Glomerular endothelial cell (primary cell): ENCODE measurements around the gene TUG1. TPM values are rescaled to one million over a fixed set of nuclear protein-coding genes. Genes with fewer than 3 reads are reported as not detected.

ENCODE experiments used
- DNase-seq: peaks from one replicate; pipeline ENCODE4 v3.0.0-alpha.2; 2011; ENCODE audit warnings: low read depth, low spot score; ENCODE audit errors: extremely low read depth
- total RNA-seq: library from RNA; depleted of rRNA; stranded (reverse); fragments of >200 nt; gene quantifications from 2 replicates; pipeline ENCODE4 v1.2.3, GENCODE V29; 2015

TUG1 gene
- 75.1 and 84.8 TPM in 2 replicates for total RNA-seq

GRCh38 chr22:30968924-30969531, at the start of gene TUG1:
TUG1 (plus strand) TSS chr22:30969265.
- peak; percentile 72 for DNase-seq

DNA sequence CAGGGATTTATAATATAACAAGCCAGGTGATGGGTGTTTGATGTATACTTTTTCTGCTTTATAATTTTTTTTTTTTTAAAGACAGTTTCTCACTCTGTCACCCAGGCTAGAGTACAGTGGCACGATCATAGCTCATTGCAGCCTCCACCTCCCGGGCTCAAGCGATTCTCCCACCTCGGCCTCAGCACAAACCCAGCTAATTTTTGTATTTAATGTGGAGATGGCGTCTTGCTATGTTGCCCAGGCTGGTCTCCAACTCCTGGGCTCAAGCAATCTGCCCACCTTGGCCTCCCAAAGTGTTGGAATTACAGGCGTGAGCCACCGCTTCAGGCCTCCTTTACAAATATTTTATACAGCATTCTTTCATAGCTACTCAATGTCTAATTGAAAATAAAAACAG, 49.1 kb upstream of the TUG1 start:
- no peak for DNase-seq

- DNase-seq: no peak
Observed at GRCh38 chr22:30920407-30920806, 48.7 kb upstream of the TUG1 start.

GRCh38 chr22:30921108-30921507, 48.0 kb upstream of the TUG1 start:
- DNase-seq: no peak

DNA sequence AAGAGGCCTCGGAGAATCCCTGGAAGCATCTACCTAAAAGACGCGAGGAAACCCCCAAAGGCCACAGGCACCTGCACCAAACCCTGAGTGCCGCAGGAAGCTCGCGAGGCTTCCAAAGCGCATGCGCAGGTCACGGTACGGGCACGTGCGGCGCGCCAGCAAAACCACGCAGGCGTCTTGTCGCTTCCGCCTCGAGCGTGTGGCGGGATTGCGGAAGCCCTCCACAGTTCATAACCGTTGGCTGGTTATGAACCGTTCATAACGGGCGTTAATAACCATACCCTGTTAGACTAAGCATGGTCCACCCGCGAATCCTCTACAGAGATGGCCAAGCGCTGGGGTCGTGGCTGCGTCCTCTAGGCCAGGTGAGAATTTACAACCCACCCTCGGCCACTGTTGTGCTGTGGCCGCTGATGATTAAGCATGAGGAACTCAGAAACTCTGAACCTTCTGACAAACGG, 46.9 kb upstream of the TUG1 start:
- DNase-seq: no peak

- DNase-seq: no peak
Observed at GRCh38 chr22:30923168-30923900, 45.7 kb upstream of the TUG1 start.

- DNase-seq: no peak
Observed at GRCh38 chr22:30925667-30926066, 43.4 kb upstream of the TUG1 start.

DNA sequence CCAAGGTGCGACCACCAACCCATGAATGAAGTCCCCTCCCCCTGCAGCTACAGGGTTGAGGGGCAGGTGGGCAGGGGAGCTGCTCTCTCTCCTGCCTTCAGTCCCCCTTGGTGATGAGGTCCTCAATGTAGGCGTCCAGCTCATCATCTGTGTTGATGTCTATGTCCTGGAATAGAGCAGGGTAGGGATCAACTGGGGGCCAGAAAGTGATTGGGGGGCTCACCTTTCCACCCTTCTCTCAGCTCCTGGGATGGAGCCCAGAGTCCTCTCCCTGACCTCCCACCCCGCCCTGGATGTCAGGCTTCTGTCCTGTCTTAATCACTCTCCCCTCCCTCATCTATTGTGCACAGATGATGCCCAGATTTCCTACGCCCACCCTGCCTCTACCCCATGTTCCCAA, 42.4 kb upstream of the TUG1 start:
- no peak for DNase-seq

DNA sequence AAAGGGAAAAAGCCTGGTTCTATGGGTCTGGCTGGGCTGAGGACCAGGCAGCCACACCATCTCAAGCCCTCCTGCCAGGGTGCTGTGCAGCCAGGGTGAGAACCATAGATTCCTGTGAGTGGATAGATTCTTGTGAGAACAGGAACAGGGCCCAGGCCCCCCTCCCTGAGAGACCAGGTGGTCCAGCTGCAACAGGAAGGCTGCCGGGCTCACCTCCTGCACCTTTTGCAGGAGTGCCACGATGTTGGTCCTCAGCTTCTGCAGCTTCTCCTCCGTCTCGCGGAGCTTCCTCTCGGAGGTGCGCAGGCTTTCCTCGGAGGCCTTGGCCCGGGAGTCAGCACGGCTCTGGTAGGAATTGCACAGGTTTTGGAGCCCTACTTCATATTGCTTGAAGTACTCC, 41.3 kb upstream of the TUG1 start:
- no peak for DNase-seq

DNA sequence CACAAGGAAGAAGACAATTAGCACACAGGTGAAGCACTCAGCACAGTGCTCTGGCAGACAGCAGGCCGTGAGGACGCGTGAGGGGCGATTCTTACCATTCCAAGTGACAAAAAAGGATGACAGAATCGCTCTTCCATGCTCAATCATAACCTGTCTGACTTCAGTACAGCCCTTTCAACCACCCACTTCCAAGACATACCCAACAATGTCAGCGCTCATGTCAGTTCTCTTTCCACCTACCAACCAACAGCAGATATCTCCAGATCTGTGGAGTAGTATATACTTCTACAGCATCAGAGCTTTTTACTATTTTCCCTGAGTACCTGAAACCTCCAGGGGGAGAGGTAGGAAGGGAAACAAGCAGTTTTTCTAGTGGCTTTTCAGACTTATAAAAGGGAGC, 40.7 kb upstream of the TUG1 start:
- DNase-seq: no peak

- DNase-seq: no peak
Observed at GRCh38 chr22:30930228-30930627, 38.8 kb upstream of the TUG1 start.

DNA sequence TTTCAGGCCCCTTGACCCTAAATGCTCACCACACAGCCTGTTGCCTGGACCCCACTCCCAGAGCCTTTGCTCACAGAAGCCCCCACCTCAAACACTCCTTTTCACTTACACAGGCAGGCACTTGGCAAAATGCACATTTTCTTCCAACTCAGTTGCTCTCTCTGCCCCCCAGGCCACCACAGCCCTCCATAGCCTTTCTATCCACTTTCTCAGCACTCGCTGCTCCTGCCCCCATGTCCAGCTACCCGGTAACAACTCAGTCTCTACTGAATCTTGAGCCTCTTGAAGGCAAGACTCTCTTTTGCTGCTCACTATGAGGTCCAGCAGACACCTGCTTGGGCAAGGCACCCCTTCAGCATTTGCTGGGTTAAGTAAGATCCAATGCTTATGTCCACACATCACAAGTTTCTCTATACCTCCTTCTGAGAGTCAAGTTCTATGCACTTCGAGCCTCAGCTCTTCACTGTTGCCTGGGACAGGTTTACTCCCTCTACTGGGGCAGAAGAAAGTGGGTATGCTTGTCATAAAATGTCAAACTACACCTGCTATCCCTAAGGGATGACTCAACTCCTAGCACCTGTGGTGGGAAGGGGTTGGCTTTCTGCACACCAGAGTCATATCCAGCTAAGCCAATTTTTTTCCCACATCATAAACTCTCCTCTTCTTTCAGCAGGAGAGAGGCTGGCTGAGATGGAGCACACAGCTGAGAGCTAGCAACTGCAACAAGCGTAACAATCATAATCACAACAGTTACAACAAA, 37.3 kb upstream of the TUG1 start:
- DNase-seq: no peak

- DNase-seq: no peak
Observed at GRCh38 chr22:30932661-30933060, 36.4 kb upstream of the TUG1 start.

DNA sequence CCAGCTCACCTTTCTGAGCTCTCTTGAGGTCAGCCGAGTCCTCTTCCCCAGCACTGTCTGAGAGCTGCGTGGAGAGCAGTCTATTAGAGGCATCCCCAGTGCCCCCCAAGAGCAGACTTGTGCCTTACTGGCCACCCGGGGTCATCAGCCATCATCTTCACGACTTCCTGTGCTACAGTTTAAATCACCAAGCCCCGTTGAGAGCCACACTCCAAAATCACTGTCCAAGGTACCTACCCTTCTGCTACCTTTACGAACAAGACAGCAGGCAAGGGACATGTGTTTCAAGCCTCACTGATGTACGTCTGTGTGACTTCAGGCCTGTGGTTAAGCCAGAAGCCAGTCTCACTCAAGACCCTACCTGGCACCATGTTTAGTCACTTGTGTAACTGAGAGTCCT, 35.6 kb upstream of the TUG1 start:
- DNase-seq: no peak

- DNase-seq: no peak
Observed at GRCh38 chr22:30934053-30934452, 35.0 kb upstream of the TUG1 start.

DNA sequence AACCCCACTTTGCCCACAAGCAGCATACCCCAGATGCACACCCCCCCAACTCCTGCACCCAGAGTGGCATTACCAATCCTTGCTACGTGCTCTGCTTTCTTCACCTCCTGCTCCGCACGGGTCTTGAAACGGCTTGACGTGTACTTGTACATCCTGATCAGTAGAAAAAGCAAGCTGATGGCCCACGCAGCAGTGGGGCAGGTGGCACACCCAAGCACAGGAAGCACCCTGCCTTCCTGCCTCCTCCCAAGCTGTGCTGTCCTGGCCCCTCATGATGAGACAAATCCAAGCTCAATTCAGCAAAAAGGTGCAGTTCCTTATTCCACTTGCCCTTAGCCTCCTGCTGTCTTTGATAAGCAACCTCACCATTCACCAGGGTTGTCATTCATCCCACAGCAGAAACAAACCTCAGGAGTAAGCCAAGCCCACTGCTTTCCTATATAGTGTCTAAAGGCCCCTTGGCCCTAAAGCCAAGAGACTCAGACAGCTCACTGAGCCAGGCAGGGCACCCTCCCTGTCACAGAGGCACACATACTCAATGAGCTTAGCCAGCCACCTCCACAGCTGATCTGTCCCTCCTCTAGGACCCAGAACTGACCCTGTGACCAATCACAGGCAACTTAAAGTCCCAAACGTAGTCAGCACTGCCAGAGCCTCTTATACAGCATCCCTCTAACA, 28.2 kb upstream of the TUG1 start:
- DNase-seq: no peak

DNA sequence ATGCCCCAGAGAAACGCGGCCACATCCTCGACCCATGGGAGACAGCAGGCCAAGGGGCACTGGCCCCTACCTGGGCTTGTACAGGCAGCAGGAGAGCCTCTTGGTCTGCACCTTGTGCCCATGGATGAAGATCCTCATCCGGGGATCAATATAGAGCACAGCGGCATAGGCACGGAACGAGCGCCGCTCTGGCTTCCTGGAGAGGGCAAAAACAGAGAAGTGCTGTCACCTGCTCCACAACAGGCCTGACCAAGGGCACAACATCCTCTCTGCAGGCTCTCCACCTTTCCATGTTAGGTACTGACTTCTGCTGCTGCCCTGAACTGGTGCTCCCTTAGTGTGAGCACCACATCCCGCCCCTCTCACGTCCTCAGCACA, 27.7 kb upstream of the TUG1 start:
- DNase-seq: no peak

- DNase-seq: no peak
Observed at GRCh38 chr22:30943368-30943767, 25.7 kb upstream of the TUG1 start.

GRCh38 chr22:30944986-30945385, 24.1 kb upstream of the TUG1 start:
- DNase-seq: no peak

- no peak for DNase-seq
Observed at GRCh38 chr22:30945653-30946052, 23.4 kb upstream of the TUG1 start.

- no peak for DNase-seq
Observed at GRCh38 chr22:30946354-30946753, 22.7 kb upstream of the TUG1 start.
